ENCODE results near the gene FMNL3.

DNA sequence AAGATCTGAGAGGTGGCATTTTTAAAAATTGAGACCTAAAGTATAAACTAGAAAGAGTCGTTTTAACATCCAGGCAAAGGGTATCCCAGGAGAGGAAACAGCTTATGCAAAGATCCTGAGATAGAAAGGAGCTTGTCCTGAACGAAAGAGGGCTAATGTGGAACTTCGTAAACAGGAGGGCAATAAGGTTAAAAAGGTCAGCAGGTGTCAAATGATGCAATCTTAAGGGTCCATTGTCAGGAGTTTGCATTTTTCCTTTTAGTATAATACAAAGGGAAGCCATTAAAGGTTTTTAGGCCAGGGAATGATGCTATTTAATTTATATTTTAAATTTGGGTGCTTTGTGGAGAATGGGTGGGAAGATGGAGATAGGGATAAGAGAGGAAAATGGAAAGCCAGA is 14.4 kb downstream of the FMNL3 start:
- TF ChIP-seq EGR1 (IDR thresholded peaks at IDR 0.05) (no peak), FOXM1 (IDR thresholded peaks at IDR 0.05; ENCODE audit: borderline replicate concordance, low read depth) (no peak), YY1 (IDR thresholded peaks at IDR 0.05; ENCODE audit: low read depth) (no peak), TAF1 (IDR thresholded peaks at IDR 0.05; ENCODE audit: low read depth) (no peak), REST (IDR thresholded peaks at IDR 0.05; ENCODE audit: low read depth) (no peak), MAX (IDR thresholded peaks at IDR 0.05) (no peak), EP300 (IDR thresholded peaks at IDR 0.05; ENCODE audit: borderline replicate concordance) (no peak), ZBTB7A (IDR thresholded peaks at IDR 0.05; ENCODE audit: low read depth) (no peak)

Data from Ishikawa (cell line).